ENCODE measurements around the gene CELF4.
A peak's percentile ranks its signal among the peaks of the same experiment; 100 is the strongest.

CELF4 gene

GRCh38 chr18:37533647-37534584, 31.7 kb downstream of the CELF4 start:
- no peaks in the 10 kb centered on the region for H3K36me3 ChIP-seq (replicated peaks)
- no peak overlapping the region for H3K4me3 ChIP-seq (ENCODE audit: low read depth, low read length)
- TF ChIP-seq CTCF (IDR thresholded peaks at IDR 0.05; ENCODE audit: low read depth, low read length, missing control alignments) = peak; percentile 32
- DNase-seq = no peak
- in situ Hi-C loops (cut with HindIII; ENCODE audit: low pct_ligation_motif_present, low sequenced_read_pairs) = no loop called here
- H3K27ac ChIP-seq = no peak overlapping the region
- peaks cover 8% of the 10 kb centered on the region for H3K27me3 ChIP-seq (replicated peaks)

GRCh38 chr18:37532917-37533316, 32.7 kb downstream of the CELF4 start:
- DNase-seq = no peak
- no peak for TF ChIP-seq CTCF (IDR thresholded peaks at IDR 0.05; ENCODE audit: low read depth, low read length, missing control alignments)
- in situ Hi-C loops (cut with HindIII; ENCODE audit: low pct_ligation_motif_present, low sequenced_read_pairs) = no loop called here
- Histone ChIP-seq H3K27ac (no peak overlapping the region), H3K27me3 (replicated peaks) (no peaks in the 10 kb centered on the region), H3K36me3 (replicated peaks) (no peaks in the 10 kb centered on the region), H3K4me3 (ENCODE audit: low read depth, low read length) (no peak overlapping the region)

- no peak overlapping the region for H3K27ac ChIP-seq
- TF ChIP-seq CTCF (IDR thresholded peaks at IDR 0.05; ENCODE audit: low read depth, low read length, missing control alignments) = no peak
- H3K36me3 ChIP-seq (replicated peaks) = no peaks in the 10 kb centered on the region
- in situ Hi-C loops (cut with HindIII; ENCODE audit: low pct_ligation_motif_present, low sequenced_read_pairs) = no loop called here
- peaks cover 6% of the 10 kb centered on the region for H3K27me3 ChIP-seq (replicated peaks)
- DNase-seq = peak; percentile 1
- no peak overlapping the region for H3K4me3 ChIP-seq (ENCODE audit: low read depth, low read length)
Measured at GRCh38 chr18:37529863-37530262, 35.7 kb downstream of the CELF4 start.

- H3K4me3 ChIP-seq (ENCODE audit: low read depth, low read length) = no peak overlapping the region
- H3K27me3 ChIP-seq (replicated peaks) = peaks cover 10% of the 10 kb centered on the region
- in situ Hi-C loops (cut with HindIII; ENCODE audit: low pct_ligation_motif_present, low sequenced_read_pairs) = no loop called here
- TF ChIP-seq CTCF (IDR thresholded peaks at IDR 0.05; ENCODE audit: low read depth, low read length, missing control alignments) = no peak
- H3K27ac ChIP-seq = no peak overlapping the region
- no peak for DNase-seq
- no peaks in the 10 kb centered on the region for H3K36me3 ChIP-seq (replicated peaks)
Measured at GRCh38 chr18:37529296-37529695, 36.3 kb downstream of the CELF4 start.

- no peak for DNase-seq
- in situ Hi-C loops (cut with HindIII; ENCODE audit: low pct_ligation_motif_present, low sequenced_read_pairs) = no loop called here
- H3K4me3 ChIP-seq (ENCODE audit: low read depth, low read length) = no peak overlapping the region
- H3K27me3 ChIP-seq (replicated peaks) = peaks cover 17% of the 10 kb centered on the region
- no peak for TF ChIP-seq CTCF (IDR thresholded peaks at IDR 0.05; ENCODE audit: low read depth, low read length, missing control alignments)
- H3K36me3 ChIP-seq (replicated peaks) = no peaks in the 10 kb centered on the region
- H3K27ac ChIP-seq = no peak overlapping the region
Measured at GRCh38 chr18:37527395-37527794, 38.2 kb downstream of the CELF4 start.

- no peak overlapping the region for H3K4me3 ChIP-seq (ENCODE audit: low read depth, low read length)
- peaks cover 17% of the 10 kb centered on the region for H3K27me3 ChIP-seq (replicated peaks)
- TF ChIP-seq CTCF (IDR thresholded peaks at IDR 0.05; ENCODE audit: low read depth, low read length, missing control alignments) = no peak
- no peak overlapping the region for H3K27ac ChIP-seq
- DNase-seq = no peak
- no peaks in the 10 kb centered on the region for H3K36me3 ChIP-seq (replicated peaks)
- in situ Hi-C loops (cut with HindIII; ENCODE audit: low pct_ligation_motif_present, low sequenced_read_pairs) = no loop called here
Measured at GRCh38 chr18:37525262-37525585, 40.4 kb downstream of the CELF4 start.
